HL-60 (cell line): ENCODE results near the gene PPP1R2C.

Experiments
- DNase-seq, 2 experiments: peaks; one replicate each; pipeline ENCODE4 v3.0.0-alpha.2; 2010 to 2020; ENCODE audit warnings: low read depth in 1 of 2, low spot score in 1 of 2
- H3K27ac ChIP-seq: fragments of 250-450 bp; sonication (Bioruptor Pico); replicated peaks from 2 replicates; pipeline ENCODE4 v1.5.1; 2020; ENCODE audit warnings: mild to moderate bottlenecking, moderate library complexity
- H3K27me3 ChIP-seq: fragments of 250-450 bp; sonication (Bioruptor Pico); 2 replicates; pipeline ENCODE4 v1.5.1; 2021; ENCODE audit warnings: mild to moderate bottlenecking, moderate library complexity; ENCODE audit not compliant: insufficient read depth, poor library complexity, severe bottlenecking
- H3K4me3 ChIP-seq: replicated peaks from 2 replicates; pipeline ENCODE4 v1.5.1; 2011; ENCODE audit warnings: mild to moderate bottlenecking, control low read depth, low read length; ENCODE audit not compliant: insufficient read depth
- GABPA ChIP-seq: IDR thresholded peaks from 2 replicates; pipeline ENCODE4 v1.6.1; 2012; ENCODE audit warnings: low read depth
- POLR2AphosphoS5 ChIP-seq: IDR thresholded peaks from 2 replicates; pipeline ENCODE4 v1.6.1; 2012; ENCODE audit warnings: low read depth
- SPI1 ChIP-seq: IDR thresholded peaks from 2 replicates; pipeline ENCODE4 v1.6.1; 2012; ENCODE audit warnings: low read depth, mild to moderate bottlenecking, borderline replicate concordance
- long read RNA-seq: library from polyadenylated mRNA; unstranded; transcript quantifications from one replicate; pipeline ENCODE4 v2.0.0, GENCODE V29; 2020
- TF ChIP-seq, protein P1 (sequence below): IDR thresholded peaks from one replicate; pipeline ENCODE4 v1.5.1; 2011; ENCODE audit warnings: low read length, control low read depth, inconsistent platforms; ENCODE audit not compliant: insufficient read depth
- TF ChIP-seq, protein P2 (sequence below): IDR thresholded peaks from 2 replicates; pipeline ENCODE4 v1.6.1; 2012; ENCODE audit warnings: low read depth; ENCODE audit not compliant: insufficient replicate concordance

PPP1R2C gene
- long read RNA-seq = 0 reads

DNA sequence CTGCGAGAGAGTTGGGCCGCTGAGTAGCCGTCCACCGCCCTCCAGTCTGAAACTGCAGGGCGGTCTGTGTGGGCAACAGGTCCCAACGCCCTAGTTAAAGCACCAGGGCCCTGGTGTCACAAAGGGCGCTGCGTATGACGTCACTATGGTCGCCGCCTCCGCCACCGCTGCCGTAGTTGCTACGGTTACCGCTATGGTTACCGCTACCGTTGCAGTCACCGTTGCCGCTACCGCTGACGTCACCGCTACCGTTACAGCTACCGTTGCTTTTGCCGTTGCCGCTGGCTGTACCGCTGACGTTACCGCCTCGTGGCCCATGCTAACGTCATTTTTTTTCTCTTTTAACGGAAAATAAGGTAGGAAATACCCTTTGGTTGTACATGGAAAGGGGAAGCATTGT, at the start of gene PPP1R2C:
TSS of gene PPP1R2C (minus strand) at position 68 of the 400 bp plus-strand sequence. CDS start 84 bp downstream, outside the sequence.
- no peak for DNase-seq
- Histone ChIP-seq H3K27me3 (no peaks in the 10 kb centered on the region), H3K4me3 (no peak within 1 kb of the TSS), H3K27ac (no peak within 1 kb of the TSS)
- no peak for TF ChIP-seq GABPA
- TF ChIP-seq, protein P1, sequence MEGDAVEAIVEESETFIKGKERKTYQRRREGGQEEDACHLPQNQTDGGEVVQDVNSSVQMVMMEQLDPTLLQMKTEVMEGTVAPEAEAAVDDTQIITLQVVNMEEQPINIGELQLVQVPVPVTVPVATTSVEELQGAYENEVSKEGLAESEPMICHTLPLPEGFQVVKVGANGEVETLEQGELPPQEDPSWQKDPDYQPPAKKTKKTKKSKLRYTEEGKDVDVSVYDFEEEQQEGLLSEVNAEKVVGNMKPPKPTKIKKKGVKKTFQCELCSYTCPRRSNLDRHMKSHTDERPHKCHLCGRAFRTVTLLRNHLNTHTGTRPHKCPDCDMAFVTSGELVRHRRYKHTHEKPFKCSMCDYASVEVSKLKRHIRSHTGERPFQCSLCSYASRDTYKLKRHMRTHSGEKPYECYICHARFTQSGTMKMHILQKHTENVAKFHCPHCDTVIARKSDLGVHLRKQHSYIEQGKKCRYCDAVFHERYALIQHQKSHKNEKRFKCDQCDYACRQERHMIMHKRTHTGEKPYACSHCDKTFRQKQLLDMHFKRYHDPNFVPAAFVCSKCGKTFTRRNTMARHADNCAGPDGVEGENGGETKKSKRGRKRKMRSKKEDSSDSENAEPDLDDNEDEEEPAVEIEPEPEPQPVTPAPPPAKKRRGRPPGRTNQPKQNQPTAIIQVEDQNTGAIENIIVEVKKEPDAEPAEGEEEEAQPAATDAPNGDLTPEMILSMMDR = no peak
- TF ChIP-seq, protein P2, sequence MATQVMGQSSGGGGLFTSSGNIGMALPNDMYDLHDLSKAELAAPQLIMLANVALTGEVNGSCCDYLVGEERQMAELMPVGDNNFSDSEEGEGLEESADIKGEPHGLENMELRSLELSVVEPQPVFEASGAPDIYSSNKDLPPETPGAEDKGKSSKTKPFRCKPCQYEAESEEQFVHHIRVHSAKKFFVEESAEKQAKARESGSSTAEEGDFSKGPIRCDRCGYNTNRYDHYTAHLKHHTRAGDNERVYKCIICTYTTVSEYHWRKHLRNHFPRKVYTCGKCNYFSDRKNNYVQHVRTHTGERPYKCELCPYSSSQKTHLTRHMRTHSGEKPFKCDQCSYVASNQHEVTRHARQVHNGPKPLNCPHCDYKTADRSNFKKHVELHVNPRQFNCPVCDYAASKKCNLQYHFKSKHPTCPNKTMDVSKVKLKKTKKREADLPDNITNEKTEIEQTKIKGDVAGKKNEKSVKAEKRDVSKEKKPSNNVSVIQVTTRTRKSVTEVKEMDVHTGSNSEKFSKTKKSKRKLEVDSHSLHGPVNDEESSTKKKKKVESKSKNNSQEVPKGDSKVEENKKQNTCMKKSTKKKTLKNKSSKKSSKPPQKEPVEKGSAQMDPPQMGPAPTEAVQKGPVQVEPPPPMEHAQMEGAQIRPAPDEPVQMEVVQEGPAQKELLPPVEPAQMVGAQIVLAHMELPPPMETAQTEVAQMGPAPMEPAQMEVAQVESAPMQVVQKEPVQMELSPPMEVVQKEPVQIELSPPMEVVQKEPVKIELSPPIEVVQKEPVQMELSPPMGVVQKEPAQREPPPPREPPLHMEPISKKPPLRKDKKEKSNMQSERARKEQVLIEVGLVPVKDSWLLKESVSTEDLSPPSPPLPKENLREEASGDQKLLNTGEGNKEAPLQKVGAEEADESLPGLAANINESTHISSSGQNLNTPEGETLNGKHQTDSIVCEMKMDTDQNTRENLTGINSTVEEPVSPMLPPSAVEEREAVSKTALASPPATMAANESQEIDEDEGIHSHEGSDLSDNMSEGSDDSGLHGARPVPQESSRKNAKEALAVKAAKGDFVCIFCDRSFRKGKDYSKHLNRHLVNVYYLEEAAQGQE = no peak
- TF ChIP-seq SPI1 = no peak
- TF ChIP-seq POLR2AphosphoS5 = no peak

DNA sequence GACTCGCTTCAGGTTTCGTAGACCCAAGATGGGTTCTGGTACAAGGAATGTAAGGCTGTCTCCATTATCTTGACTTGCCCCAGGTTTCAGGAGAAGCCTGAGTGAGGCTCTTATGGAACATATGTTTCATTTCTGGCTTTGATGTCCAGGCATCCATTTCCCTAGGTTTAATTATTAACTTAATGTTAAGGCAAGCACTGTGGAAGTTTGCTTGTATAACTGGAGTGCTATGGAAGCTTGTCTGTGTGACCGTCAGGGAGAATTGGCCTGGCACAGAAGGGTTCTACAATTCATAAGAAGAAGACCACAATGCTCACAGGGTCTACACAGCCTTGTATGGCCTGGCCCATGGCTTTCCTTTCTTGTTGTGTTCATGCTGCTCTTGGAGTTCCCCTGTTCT, 47.2 kb upstream of the PPP1R2C start:
- DNase-seq = no peak
- Histone ChIP-seq H3K27me3 (no peaks in the 10 kb centered on the region), H3K4me3 (no peak overlapping the region), H3K27ac (no peak overlapping the region)
- TF ChIP-seq GABPA (no peak), SPI1 (no peak), POLR2AphosphoS5 (no peak)
- TF ChIP-seq, protein P2 = no peak
- TF ChIP-seq, protein P1 = no peak

DNA sequence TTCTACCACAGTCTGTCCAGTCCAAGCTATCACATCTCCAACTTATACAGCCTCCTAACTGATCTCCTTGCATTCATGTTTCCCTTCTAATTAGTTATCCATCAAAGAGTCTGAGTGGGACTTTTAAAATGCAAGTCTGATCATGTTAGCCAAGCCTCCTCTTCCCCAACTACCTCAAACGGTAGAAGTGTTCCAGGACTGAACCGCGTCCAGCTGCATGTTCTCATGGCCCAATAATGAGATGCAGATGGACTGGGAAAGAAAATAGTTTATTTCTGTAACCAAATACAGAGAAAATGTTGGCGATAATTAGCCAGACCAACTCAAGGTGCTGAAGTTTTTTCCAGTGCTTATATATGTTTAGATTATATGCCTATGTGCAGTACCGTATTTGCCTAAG, 46.6 kb upstream of the PPP1R2C start:
- no peaks in the 10 kb centered on the region for H3K27me3 ChIP-seq
- no peak for DNase-seq
- H3K4me3 ChIP-seq = no peak overlapping the region
- TF ChIP-seq GABPA (no peak), POLR2AphosphoS5 (no peak), SPI1 (no peak)
- TF ChIP-seq, protein P2 = no peak
- TF ChIP-seq, protein P1 = no peak
- H3K27ac ChIP-seq = no peak overlapping the region
